Posterior vena cava (tissue), 2 donors: Measurements from ENCODE around the gene NUAK1. TPM values are rescaled to one million over a fixed set of nuclear protein-coding genes. Genes with fewer than 3 reads are reported as not detected.

Experiments
- DNase-seq: peaks from one replicate; pipeline ENCODE4 v3.0.0-alpha.2; 2020; ENCODE audit warnings: low spot score
- intact Hi-C, 2 donors: fragments of 100-400 bp; cut with DNase I; formaldehyde crosslinking; loops; one replicate each; pipeline versions ENCODE4 v1.14.1 to v1.14.2; 2022 to 2023
- long read RNA-seq, 2 donors: library from polyadenylated mRNA; unstranded; transcript quantifications; one replicate each; pipeline ENCODE4 v2.0.0, GENCODE V29; 2020 to 2021
- total RNA-seq, 2 donors: library from RNA; stranded (reverse); fragmentation: NEBNext Ultra II Directional; extraction: Animal tissue kit (Norgen Biotek cat#: 25700); gene quantifications; one replicate each; pipeline ENCODE4 v1.2.1, GENCODE V29; 2021
- donor health status: DM: yes; HTN: yes; CAD: no.
- donor health status: DM: yes; HTN: yes; CAD: no.

NUAK1 gene
- total RNA-seq: 10 to 100 TPM; 16.9 to 17.7 TPM
- long read RNA-seq, donor 1, full-length matches to known transcripts: 3 of 11 reads
- long read RNA-seq, donor 1, partial matches to known transcripts: 1 of 11 reads
- long read RNA-seq, donor 1, other reads (novel, unspliced or antisense): 7 of 11 reads
- long read RNA-seq, donor 2, full-length matches to known transcripts: 1 of 8 reads
- long read RNA-seq, donor 2, partial matches to known transcripts: 0 of 8 reads
- long read RNA-seq, donor 2, other reads (novel, unspliced or antisense): 7 of 8 reads

DNA sequence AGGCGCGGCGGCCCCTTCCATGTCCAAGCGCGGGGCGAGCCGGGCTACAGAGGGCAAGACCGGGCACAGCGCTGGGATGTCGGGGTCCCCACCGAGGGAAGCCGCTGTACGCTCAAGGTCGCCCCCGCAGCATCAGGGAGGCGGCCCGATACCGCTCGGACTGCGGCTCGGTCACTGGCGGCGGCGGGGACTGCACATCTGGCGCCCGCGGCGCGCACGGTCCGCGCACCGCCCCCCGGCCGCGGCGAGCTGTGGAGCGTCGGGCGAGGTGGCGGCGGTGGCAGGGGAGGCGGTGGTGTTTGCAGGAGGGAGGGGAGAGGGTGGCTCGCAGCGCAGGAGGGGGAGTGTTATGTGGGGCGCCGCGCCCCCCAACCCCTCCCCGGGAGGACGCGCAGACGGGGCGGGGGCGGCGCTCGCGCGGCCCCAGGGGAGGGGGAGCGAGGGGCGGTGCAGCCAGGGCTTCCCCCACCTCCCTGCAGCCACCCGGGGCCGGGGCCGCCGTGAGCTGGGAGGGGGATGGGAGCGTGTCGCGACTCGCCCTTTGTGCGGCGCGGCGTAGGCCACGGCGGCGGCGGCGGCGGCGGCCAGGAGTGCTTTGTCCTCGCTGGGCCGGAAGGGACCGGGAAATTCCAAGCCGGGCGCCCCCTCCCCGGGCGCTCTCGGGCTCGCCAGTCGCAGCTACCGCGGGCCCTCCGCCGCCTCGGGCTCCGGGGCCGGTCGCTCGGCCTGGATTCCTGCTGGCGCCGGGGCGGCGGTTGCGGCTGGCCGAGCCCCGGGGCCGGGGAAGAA, at the start of gene NUAK1:
Gene NUAK1, minus strand, starts transcription at position 322 of the 789 bp plus-strand sequence. Its CDS starts 301 bp downstream, at position 21.
- intact Hi-C loops: loop anchor here (2.0 to 10.0 kb wide), 5 partner anchors 184 to 720 kb away; no protein-coding TSS in a partner anchor
- peak; percentile 86 for DNase-seq

DNA sequence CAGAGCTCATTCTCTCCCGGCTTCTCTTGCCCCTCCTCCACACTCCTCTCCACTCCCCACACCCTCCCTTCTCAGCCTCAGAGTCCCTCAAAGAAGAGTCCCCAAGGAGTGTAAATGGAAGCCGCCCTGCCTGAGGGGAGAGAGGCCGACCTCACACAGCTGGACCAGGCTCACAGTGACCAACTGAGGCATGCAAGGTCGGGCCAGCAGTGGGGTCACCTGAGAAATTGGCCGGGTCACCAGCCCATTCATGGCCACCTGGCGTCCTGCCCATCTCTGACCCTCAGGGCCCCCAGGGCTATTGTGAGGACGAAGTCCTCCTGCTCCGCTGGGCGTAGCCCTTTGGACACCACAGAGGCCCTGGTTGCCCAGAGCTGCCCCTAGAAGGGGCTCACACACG, 49.5 kb upstream of the NUAK1 start:
- no peak for DNase-seq
- intact Hi-C loops: no loop called here

DNA sequence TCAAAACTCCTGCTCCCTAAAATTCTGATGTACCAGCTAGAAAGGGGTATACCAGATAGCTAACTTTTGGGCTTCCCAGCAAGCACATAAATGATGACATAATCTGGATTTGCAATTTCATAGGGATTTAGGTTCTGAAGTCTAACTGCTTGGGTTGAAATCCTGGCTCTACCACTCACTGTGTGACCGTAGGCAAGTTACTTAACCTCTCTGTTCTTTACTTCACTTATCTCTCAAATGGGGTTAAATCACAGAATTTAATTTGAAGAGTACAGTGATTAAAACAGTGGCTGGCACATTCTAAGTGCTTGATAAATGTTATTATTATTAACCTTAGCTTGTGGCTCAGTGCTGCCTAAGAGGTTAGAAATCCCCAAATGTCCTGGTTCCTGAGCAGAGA, 49.1 kb upstream of the NUAK1 start:
- intact Hi-C loops: no loop called here
- no peak for DNase-seq

DNA sequence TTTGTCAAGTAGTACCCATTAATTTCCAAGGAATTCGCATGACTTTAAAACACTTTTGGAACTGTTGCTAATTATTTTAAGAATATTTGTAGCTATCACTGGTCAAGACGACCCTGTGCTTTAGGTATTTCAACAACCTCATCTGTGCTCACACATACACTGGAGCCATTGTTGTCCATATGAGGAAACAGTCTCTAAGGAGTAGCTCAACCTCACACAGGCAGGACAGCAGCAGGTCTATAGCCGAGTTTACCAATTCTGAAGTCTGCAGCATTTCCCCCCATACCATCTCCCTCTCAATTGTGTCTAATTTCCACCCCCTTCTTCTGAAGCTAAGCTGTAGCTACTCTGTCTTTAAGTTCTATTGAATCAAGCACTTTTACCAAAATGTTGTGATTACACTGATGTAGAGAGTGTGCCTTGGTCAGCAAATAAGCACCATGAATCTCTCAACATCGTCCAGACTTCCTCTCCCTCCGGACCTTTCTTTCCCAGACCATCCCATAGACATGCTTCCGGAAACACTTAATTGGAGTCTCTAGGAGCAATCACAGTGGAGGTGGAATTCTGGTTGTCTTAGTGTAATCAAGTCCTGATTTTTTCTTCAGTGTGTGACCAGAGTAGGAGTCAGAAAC, 48.5 kb upstream of the NUAK1 start:
- DNase-seq: no peak
- intact Hi-C loops: no loop called here

DNA sequence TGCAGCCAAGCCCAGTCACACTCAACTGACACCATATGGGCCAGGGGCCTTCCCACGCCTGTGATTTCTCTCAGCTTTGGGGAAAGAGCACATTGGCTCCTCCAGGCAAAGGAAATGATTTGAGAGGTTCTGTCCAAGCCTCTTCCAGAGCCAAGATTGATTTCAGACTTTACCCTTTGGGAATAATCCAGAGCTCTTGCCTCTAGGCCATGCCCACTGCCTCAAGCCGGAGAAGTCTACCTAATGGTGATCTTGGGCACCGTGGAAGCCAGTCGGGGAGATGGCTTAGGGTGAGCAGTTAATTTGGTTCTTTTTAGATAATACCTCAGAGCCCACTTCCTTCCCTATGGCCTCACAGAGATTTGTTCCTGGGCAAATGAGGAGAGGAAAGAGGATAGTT, 45.0 kb upstream of the NUAK1 start:
- DNase-seq: no peak

DNA sequence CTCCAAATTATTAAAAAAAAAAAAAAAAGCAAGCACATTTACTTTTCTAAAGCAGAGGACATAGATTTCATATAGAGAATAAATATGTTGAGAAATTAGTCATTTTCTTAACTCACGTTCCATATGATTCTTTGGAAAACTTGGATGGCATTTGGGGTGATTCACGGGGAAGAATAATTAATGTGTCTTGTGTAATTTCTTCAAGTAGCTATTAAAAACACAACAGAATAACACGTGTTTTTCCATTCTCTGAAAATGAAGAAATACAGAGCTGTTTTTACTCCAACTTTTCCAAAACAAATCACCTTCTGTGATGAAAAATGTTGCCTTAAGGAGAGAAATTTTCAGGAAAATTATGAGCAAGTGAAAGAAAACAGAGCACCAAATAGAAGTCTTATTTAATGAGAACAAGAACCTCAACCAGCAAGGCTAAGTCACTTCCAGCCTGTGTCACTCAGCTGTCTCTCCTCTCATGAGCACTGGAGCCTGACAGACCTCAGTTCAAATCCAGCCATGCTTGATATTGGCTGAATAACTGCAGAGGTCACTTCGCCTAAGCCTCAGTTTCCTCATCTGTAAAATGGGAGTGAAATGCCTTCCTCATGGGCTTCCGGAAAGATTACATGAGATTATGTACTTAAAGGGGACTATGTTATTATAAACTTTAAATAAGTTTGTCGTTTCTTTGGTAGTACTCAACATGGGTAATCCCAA, 42.8 kb upstream of the NUAK1 start:
- DNase-seq: no peak
- intact Hi-C loops: no loop called here

More for the DNA sequence above, 45.0 kb upstream of the NUAK1 start:
- intact Hi-C loops: no loop called here

DNA sequence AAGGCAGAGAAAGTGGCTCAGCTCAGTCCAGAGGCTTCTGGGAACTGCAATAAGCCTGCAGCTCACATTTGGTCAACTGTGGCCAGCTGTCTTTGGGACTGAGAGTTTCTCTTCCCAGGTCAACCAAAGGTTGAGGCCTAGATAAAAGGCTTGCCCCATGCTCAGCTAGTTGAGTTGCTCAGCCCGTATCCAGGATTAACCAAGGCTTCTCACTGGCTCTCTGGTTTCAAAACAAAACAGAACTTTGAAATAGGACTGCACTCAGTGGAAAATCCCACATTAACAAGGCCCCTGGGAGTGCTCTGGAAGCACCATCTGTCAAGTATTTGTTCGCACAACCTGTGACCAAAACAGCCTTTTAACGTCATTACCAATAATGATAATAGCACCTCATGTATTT, 40.3 kb upstream of the NUAK1 start:
- no peak for DNase-seq
- intact Hi-C loops: no loop called here

DNA sequence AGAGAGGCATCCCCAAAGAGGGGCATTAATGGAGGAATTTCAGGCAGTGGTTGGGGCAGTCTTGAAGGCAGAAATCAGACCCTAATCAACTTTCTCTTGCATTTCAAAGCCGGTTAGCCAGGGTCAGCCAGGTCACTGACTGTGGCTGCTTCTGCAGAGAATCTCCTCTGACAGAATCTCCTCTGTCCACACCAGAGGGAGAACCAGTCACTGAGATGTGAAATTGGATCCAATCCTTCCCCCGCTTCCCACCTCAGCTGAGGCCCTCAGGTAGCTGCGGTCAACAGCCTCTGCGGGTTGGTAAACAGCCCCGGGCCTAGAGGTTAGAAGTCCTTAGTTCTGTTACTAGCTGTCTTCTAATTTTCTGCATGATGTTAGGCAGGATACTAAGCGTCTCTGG, 39.8 kb upstream of the NUAK1 start:
- DNase-seq: no peak
- intact Hi-C loops: no loop called here

DNA sequence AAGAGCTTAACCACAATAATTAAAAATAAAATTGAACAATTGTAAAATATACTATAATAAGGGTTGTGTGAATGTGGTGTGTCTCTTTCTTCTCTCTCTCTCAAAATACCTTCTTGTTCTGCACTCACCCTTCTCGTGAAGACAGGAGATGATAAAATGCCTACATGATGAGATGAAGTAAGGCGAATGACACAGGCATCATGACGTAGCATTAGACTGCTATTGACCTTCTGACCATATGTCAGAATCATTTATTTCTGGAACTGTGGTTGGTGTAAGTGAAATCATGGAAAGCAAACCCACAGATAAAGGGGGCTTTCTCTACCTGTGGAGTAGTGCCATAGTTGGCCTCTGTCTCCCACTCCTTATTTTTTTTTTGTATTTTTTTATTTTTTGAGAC, 37.8 kb upstream of the NUAK1 start:
- DNase-seq: no peak

DNA sequence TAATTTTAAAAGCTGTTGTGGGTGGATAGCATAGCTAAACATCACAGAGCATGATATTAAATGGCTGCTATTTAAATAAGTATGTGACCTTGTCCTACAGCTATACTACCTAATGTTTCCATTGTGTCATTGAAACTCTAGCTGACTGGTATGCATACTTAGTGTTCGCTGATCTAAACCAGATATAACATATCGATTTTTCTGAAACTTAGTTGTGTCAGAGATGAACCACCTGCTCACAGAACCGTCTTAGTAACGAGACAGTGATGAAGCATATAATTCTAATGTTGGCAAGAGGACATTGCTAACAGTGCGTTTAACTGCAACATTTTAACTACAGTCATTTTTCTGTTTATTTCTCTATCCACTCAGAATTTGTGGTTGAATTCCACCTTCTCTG, 36.1 kb upstream of the NUAK1 start:
- DNase-seq: no peak
- intact Hi-C loops: no loop called here

More for the DNA sequence above, 37.8 kb upstream of the NUAK1 start:
- intact Hi-C loops: no loop called here

DNA sequence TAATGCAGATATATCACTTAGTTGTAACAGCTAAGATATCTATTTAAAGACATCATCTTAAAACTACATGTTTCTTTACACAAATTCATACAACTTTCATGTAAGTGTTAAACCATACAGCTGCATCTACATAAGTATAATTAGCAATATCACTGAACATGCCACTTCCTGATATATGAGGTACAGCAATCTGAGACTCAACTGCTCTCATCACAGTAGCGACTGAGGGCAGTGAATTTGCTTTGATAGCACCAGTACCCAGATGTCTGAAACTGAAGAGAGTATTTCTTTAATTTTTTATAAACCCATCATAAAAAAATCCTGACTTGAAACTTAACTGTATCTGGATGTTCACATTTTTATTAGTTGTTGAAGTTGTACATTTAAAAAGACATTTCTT, 34.7 kb upstream of the NUAK1 start:
- intact Hi-C loops: no loop called here
- DNase-seq: no peak

DNA sequence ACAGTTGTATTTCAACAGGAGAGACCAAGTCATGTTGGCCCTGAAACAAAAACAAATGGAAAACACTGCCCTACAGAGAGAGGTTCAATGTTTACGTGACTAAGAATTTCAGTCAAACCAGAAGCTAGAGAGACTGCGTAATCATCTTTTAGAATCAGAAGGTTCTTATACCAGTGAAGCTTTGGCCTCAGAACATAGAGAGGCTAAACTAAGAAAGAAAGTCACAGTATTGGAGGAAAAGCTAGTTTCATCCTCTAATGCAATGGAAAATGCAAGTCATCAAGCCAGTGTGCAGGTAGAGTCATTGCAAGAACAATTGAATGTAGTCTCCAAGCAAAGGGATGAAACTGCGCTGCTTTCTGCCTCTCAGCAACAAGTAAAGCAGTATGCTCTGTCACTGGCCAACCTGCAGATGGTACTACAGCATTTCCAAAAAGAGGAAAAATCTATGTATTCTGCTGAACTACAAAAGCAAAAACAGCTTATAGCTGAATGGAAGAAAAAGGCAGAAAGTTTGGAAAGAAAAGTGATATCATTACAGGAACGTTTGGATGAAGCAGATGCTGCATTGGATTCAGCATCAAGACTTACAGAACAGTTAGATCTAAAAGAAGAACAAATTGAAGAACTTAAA, 32.5 kb upstream of the NUAK1 start:
- intact Hi-C loops: no loop called here
- no peak for DNase-seq

DNA sequence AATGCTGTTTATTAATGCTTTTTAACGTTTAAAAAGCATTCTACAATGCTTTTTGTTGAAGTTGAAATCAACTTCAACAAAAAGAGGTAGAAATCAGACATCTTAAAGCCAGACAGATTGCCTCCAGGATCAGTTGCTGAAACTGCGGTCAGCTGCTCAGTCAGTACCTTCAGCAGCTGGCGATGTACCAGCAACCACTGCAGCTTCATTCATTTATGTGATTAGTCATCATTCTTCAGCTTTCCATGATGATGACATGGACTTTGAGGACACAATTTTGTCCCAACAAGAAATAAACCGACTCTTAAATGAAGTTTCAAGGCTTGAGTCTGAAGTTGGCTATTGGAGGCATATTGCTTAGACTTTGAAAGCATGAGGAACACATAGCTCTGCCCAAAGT, 31.5 kb upstream of the NUAK1 start:
- intact Hi-C loops: no loop called here

DNA sequence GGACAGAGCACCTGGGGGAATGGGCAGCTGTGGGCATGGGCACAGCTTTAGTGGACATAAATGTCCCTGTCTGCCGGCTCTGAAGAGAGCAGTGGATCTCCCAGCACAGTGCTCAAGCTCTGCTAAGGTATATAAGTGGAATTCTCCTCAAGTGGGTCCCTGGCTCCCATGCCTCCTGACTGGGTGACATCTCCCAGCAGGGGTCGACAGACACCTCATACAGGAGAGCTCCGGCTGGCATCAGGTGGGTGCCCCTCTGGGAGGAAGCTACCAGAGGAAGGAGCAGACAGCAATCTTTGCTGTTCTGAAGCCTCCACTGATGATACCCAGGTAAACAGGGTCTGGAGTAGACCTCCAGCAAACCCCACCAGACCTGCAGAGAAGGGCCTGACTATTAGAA, 25.0 kb upstream of the NUAK1 start:
- intact Hi-C loops: no loop called here
- no peak for DNase-seq

More for the DNA sequence above, 31.5 kb upstream of the NUAK1 start:
- DNase-seq: no peak

DNA sequence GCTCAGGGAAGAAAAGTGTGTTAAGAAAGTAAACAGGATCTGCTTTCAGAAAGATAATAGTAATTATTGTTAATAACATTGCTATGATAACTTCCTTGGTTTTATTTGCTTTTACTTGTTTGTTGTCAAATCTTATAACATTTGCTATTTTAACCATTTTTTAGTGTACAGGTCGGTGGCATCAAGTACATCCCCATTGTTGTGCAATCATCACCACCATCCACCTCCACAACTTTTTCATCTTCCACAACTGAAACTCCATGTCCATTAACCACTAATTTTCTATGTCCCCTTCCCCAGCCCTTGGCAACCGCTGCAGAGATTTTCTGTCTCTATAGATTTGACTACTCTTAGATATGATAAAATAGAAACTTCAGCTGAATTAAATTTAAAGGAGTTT, 22.7 kb upstream of the NUAK1 start:
- intact Hi-C loops: no loop called here
- no peak for DNase-seq

DNA sequence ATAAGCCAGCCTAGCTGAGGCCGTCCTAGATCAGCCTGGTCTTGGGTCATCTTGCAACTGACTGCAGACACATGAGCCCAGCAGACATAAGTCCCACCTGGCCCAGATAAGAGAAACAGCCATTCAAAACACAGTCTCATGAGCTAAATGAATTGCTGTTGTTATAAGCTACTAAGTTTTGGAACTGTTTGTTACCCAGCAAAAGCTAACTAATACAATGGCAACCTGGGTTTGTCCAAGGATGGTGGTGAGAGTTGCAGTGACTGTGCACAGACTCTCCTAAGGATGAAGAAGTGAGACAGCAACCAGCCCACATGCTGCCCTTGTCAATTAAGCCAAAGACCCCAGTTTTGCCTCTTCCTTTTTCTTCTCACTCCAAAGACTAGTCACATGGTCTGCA, 22.2 kb upstream of the NUAK1 start:
- intact Hi-C loops: no loop called here
- no peak for DNase-seq

DNA sequence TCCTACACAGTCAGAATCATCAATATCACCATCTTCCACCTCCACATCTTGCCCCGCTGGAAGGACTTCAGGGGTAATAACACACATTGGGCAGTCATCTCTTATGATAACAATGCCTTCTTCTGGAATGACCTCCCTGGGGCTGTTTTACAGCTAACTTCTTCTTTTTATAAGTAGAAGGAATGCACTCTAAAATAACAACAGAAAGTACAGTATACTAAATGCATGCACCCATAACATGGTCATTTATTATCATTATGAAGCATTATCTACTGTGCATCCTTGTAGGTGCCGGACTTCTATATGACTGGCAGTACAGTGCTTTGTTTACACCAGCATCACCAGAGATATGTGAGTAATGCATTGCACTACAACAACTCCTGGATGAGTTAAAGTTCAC, 19.0 kb upstream of the NUAK1 start:
- intact Hi-C loops: no loop called here
- no peak for DNase-seq

DNA sequence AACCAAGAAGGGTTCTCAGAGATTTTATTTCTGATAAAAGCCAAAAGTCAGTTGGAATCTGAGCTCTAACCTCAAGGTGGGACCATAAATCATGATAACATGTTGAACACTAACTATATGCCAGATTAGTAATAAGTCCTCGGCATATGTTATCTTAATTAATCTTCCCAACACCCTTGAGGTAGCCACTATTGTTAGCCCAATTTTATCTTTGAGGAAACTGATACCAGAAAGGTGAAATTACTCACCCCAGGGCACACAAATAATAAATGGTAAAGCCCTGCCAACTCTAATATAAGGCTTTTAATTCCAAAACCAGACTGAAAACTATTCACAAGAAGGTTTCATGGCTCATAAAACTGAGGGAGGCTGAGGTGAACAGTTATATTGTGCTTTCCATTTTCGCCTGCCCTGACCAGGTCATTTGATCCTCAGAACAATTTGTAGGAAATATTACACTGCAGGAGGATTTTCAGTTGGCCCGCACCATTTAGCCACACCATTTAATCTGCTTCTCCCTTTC, 16.1 kb upstream of the NUAK1 start:
- intact Hi-C loops: no loop called here
- no peak for DNase-seq

DNA sequence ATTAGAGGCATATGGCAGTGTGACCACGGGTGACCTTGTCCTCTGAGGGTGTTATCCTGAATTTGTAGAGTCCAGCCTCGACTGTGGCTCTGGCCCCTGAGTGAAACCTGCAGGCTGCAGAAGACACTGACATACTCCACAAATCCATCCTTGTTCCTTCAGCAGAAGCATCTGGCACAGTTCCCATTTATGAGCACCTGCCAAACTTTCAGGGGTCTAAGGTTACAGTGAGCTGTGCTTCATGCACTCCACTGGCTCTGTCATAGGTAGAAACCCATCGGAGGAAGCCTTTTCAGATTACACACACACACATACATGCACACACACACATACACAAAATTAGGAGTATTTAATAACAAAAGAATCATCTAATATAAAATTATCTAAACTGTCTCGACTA, 13.6 kb upstream of the NUAK1 start:
- no peak for DNase-seq
- intact Hi-C loops: no loop called here
